H4 (cell line): ENCODE measurements around the gene COTL1. TPM values are rescaled to one million over a fixed set of nuclear protein-coding genes. Genes with fewer than 3 reads are reported as not detected.
"Not testable (repeated sequence)": the region's sequence is repeated elsewhere in the genome, so short reads cannot be mapped to it uniquely, and the experiment has no call there.

Source experiments
- DNase-seq: peaks from one replicate; pipeline ENCODE4 v3.0.0-alpha.2; 2015; ENCODE audit warnings: low spot score
- total RNA-seq: library from RNA; depleted of rRNA; stranded (reverse); fragments of >200 nt; shearing (Covaris generic); gene quantifications from 2 replicates; pipeline ENCODE4 v1.2.3, GENCODE V29; 2014; rRNA removed

COTL1 gene
- total RNA-seq, 1 experiment from 2014 or later = 197 TPM

DNA sequence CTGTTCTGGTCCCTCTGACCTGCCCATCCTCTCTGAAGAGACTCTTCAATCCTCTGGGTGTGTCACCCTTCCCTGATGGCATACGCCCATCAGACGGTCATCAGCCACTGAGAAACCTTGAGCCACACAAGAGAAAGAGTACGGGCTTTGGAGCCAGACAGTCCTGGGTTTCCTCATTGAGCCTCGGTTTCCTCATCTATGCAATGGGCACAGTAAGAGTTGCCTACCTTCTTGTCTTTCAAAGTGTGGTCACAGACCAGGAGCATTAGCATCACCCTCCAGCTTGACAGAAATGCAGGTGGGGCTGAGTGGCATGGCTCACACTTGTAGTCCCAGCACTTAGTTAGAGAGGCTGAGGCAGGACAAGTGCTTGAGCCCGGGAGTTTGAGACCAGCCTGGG lies 87.3 kb downstream of the COTL1 start:
- DNase-seq = no peak

DNA sequence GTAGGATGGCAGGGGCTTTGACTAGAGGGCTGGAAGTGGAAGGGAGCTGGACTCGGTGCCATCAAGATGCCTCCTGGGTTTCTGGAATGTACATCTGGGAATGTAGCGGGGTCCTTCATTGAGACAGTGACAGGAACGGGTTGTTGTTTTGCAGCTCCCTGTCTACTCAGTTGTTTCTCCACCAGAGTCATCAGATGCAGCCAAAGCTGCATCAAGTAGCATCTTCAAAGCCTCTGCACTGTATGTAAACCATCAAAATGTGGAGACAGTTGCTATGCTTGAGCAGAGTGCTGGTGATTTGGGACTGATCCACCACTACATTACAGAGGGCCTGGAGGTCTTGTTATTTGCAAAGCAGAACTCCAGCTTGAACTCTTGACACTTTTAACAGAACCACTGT lies 88.3 kb downstream of the COTL1 start:
- no peak for DNase-seq

GRCh38 chr16:84528322-84528721 lies 89.6 kb downstream of the COTL1 start:
- DNase-seq = no peak

GRCh38 chr16:84527532-84528269 lies 90.2 kb downstream of the COTL1 start:
- no peak for DNase-seq

DNA sequence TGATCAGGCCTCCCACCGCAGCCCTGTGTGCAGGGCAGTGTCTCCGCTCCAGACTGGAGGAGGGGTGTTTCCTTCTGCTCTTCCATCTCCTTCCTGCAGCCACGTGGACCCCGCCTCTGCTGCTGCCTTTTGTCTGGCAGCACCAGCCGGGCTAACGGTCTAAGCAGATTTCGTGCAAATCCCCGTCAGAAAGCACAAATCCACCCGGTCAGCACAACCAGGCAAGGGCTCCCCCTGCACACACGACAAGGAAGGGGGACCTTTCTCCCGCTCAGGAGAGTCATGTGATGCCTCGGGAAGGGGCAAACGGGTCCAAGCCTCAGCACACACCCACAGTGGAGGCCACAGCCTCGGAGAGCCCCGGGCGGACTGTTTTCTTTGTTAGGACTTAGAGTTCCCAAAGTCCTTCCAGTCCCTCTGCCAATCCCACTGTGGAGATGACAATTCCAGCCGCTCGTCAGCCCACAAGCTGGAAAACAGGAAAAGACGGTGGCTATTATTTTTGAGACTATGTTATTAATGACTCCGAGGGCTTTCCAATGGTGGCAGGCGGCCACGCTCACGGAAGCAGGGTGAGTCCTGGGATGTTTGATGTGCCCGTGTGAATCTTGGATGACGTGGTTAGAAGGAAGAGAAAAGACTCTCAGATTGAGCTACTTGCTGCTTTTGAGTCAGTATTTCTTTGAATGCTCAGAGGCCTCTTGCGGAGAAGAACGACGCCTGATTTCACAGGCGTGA lies 90.9 kb downstream of the COTL1 start:
- no peak for DNase-seq

GRCh38 chr16:84524941-84525581 lies 92.8 kb downstream of the COTL1 start:
- not testable (repeated sequence) for DNase-seq

DNA sequence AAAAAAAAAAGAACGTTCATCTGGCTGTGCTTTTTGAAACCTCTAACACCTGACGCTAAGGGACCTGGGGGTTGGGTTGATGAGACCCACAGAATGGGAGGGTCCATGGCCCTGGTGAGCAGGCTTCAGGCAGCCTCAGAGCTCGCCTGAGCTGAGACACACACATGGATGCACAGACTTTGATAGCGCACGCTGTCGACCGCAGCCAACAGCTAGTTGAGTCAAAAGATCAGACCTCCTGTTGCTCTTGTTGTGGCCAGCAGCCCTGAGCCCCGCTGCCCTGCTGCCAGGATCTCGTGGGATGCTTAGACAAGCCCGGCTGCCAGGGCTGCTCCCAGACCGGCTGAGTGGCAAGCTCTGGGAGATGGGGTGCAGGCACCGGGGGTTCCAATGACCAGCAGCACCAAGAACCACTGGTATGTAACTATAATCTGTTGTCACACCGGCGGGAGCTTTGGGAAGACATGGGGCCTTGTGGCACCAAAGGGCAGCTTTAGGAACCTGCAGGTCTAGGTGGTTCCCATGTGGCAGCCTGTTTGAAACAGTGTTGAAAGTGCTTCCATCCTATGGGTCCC lies 93.4 kb downstream of the COTL1 start:
- DNase-seq = no peak

DNA sequence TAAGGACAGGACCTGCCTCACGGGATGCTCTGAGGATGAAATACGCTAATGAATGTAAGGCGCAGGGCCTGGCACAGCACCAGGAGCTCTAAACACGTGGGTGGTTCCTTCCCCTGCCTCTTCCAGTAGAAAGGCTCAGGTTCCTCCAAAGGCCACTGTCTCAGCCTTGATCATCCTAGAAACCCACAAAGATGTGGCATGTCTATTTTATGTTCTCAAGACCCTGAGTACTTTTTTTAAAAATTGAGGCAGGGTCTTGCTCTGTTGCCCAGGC lies 96.4 kb downstream of the COTL1 start:
- DNase-seq = no peak

- DNase-seq = no peak
Observed at GRCh38 chr16:84520725-84521496, 97.0 kb downstream of the COTL1 start.

- DNase-seq = no peak
Observed at GRCh38 chr16:84519855-84520254, 98.0 kb downstream of the COTL1 start.

- no peak for DNase-seq
Observed at GRCh38 chr16:84518804-84519341, 99.0 kb downstream of the COTL1 start.

DNA sequence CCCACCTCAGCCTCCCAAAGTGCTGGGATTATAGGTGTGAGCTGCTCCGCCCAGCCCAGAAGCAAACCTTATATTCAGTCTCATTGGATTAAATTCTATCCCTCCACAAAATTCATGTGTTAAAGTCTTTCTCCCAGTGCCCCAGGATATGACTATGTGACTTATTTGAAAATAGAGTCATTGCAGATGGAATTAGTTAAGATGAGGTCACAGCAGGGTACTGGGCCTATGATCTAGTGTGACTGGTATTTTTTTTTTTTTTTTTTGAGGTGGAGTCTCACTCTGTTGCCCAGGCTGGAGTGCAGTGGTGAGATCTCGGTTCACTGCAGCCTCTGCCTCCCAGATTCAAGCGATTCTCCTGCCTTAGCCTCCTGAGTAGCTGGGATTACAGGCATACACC lies 99.7 kb downstream of the COTL1 start:
- DNase-seq = not testable (repeated sequence)

DNA sequence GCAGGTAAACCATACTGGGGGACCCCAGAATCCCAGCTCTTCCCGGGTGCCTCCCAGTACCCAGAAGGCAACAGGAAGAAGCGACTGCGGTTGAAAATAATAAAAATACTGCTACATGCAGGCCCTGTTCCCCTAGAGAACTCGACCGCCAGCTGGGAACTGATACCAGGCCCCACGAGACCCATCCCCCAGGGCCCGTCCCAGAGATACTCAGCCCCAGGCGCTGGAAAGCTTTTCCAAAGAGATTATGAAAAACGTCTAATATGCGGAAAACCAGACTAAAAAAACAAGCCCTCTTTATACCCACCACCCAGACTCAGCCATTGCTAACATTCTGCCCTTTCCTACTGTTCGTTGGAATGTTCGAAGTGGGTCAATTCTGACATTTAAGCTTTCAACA lies 100.5 kb downstream of the COTL1 start:
- no peak for DNase-seq

Other genes starting within 250 kb of the COTL1 start
- not detected in 2 replicates for gene ATP2C2, start 249.5 kb downstream of the COTL1 start, total RNA-seq
- gene MEAK7, start 113.4 kb downstream of the COTL1 start, total RNA-seq = 5.3 and 5.5 TPM in 2 replicates
- gene KLHL36, start 30.4 kb upstream of the COTL1 start, total RNA-seq = 19.2 and 23.5 TPM in 2 replicates
- gene USP10, start 81.9 kb upstream of the COTL1 start, total RNA-seq = 48.5 and 79.5 TPM in 2 replicates
- gene CRISPLD2, start 201.9 kb upstream of the COTL1 start, total RNA-seq = 5.7 and 10.3 TPM in 2 replicates